ENCODE results near the gene HSPA9. TPM values are rescaled to one million over a fixed set of nuclear protein-coding genes. Genes with fewer than 3 reads are reported as not detected.

Gene HSPA9
- total RNA-seq, 1 experiment from 2014 or later: 537 TPM

DNA sequence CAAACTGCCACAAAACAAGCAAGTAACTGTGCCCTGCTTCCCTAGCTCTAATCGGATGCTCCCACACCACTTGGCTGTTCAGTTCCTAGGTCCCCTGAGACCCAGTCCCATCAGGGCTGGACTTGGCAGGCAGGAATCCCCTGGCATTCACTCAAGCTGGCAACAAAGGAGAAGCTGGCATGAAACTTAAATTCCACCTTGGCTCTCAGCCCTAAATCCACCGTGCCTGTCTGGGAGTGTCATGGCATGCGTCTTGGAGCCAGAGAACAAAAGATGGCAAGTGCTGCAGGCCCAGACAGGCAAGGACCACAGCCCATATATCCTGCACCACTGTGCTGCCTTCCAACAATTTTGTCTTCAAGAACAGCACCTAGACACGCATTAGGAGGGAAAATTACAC, 70.4 kb downstream of the HSPA9 start:
- TF ChIP-seq, protein P1, sequence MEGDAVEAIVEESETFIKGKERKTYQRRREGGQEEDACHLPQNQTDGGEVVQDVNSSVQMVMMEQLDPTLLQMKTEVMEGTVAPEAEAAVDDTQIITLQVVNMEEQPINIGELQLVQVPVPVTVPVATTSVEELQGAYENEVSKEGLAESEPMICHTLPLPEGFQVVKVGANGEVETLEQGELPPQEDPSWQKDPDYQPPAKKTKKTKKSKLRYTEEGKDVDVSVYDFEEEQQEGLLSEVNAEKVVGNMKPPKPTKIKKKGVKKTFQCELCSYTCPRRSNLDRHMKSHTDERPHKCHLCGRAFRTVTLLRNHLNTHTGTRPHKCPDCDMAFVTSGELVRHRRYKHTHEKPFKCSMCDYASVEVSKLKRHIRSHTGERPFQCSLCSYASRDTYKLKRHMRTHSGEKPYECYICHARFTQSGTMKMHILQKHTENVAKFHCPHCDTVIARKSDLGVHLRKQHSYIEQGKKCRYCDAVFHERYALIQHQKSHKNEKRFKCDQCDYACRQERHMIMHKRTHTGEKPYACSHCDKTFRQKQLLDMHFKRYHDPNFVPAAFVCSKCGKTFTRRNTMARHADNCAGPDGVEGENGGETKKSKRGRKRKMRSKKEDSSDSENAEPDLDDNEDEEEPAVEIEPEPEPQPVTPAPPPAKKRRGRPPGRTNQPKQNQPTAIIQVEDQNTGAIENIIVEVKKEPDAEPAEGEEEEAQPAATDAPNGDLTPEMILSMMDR (IDR thresholded peaks at IDR 0.05; ENCODE audit: insufficient read depth in 1 of 2, low read depth in 1 of 2, low read length in 1 of 2, severe bottlenecking in 1 of 2, unreplicated experiment in 1 of 2): no peak
- no TSS peak for BruUV-seq (replicated peaks)
- no peak for DNase-seq
- H3K9me3 ChIP-seq: no peaks in the 10 kb centered on the region
- peaks cover 8% of the 10 kb centered on the region; the same call in 1 of the 2 replicates for H3K4me1 ChIP-seq
- CTCF ChIA-PET: interaction anchor here (0.9 to 3.5 kb wide), 5 partner anchors 22 to 43 kb away, joined by 3 to 34 read pairs (median 6); partner anchors contain the start of gene EGR1
- H3K36me3 ChIP-seq (ENCODE audit: control insufficient read depth, insufficient read depth, low read length): no peaks in the 10 kb centered on the region; the same call in 1 of the 2 replicates
- peaks cover 12% of the 10 kb centered on the region for H3K4me1 Mint-ChIP-seq (ENCODE audit: low read depth, unreplicated experiment)
- H3K27me3 Mint-ChIP-seq (ENCODE audit: insufficient read depth, unreplicated experiment): no peaks in the 10 kb centered on the region
- no peak overlapping the region for H3K27ac Mint-ChIP-seq (ENCODE audit: unreplicated experiment)
- intact Hi-C loops (cut with micrococcal nuclease; ENCODE audit: unreplicated experiment): no loop called here
- no peaks in the 10 kb centered on the region for H3K27me3 ChIP-seq (replicated peaks; ENCODE audit: control insufficient read depth, insufficient read depth, low read length)
- no peak overlapping the region for H3K4me3 Mint-ChIP-seq (ENCODE audit: unreplicated experiment)
- no peaks in the 10 kb centered on the region for H3K9me3 Mint-ChIP-seq (ENCODE audit: unreplicated experiment)
- peaks cover 57% of the 10 kb centered on the region for H3K36me3 Mint-ChIP-seq (ENCODE audit: insufficient read depth, unreplicated experiment)
- H3K4me3 ChIP-seq (ENCODE audit: low read depth, low read length): no peak overlapping the region
- POLR2A ChIA-PET: no interaction called here

Other genes with a start within 250 kb of the HSPA9 start
- 22.7 and 22.9 TPM in 2 replicates for gene CDC25C, start 243.6 kb downstream of the HSPA9 start, total RNA-seq (2022)
- gene FAM53C, start 237.1 kb downstream of the HSPA9 start, total RNA-seq (2022): 32.6 and 33.3 TPM in 2 replicates
- 71.8 and 77.9 TPM in 2 replicates for gene KDM3B, start 222.7 kb downstream of the HSPA9 start, total RNA-seq (2022)
- 3.8 and 4.5 TPM in 2 replicates for gene REEP2, start 136.3 kb downstream of the HSPA9 start, total RNA-seq (2022)
- gene EGR1, start 109.9 kb downstream of the HSPA9 start, total RNA-seq (2022): 83.7 and 84.0 TPM in 2 replicates
- 179 and 184 TPM in 2 replicates for gene ETF1, start 32.2 kb downstream of the HSPA9 start, total RNA-seq (2022)
- gene CTNNA1, start 178.0 kb upstream of the HSPA9 start, total RNA-seq (2022): 392 and 403 TPM in 2 replicates